ENCODE data around the gene CAMK2B. TPM values are rescaled to one million over a fixed set of nuclear protein-coding genes. Genes with fewer than 3 reads are reported as not detected.
"Not testable (repeated sequence)": the region's sequence is repeated elsewhere in the genome, so short reads cannot be mapped to it uniquely, and the experiment has no call there.

The CAMK2B gene
- polyA plus RNA-seq, 2 of the 4 experiments (the other 2 are of a cell fraction): 0.17 TPM; not detected in 1

DNA sequence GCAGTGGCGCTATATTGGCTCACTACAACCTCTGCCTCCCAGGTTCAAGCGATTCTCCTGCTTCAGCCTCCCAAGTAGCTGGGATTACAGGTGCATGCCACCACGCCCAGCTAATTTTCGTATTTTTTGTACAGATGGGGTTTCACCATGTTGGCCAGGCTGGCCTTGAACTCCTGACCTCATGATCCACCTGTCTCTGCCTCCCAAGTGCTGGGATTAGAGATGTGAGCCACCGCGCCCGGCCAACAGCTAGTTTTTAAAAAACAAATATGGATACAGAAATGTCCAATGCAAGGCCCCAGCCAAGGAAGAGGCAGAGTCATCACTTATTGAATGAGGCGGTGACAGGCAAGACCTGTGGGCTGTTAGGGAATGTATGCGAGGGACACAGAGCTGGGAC is 153.5 kb downstream of the CAMK2B start:
- DNase-seq (ENCODE audit: low read depth in 1 of 2, low spot score in 1 of 2); ATAC-seq; H3K4me1 ChIP-seq; H3K4me2 ChIP-seq; H3K4me3 ChIP-seq; H3K27ac ChIP-seq; FAIRE-seq; H3K9me3 ChIP-seq: not testable (repeated sequence)
- POLR2A ChIA-PET: interaction anchor here (0.6 kb wide), 1 partner anchor 207 kb away, joined by 3 read pairs; no protein-coding TSS in a partner anchor
- WGBS (ENCODE audit: missing lambda C conversion rate): 75% methylated on average over 9 of the region's 9 CpGs
- CTCF ChIA-PET: interaction anchor here (0.7 to 1.5 kb wide), 5 partner anchors 9 to 44 kb away, joined by 3 to 5 read pairs (median 3); no protein-coding TSS in a partner anchor

DNA sequence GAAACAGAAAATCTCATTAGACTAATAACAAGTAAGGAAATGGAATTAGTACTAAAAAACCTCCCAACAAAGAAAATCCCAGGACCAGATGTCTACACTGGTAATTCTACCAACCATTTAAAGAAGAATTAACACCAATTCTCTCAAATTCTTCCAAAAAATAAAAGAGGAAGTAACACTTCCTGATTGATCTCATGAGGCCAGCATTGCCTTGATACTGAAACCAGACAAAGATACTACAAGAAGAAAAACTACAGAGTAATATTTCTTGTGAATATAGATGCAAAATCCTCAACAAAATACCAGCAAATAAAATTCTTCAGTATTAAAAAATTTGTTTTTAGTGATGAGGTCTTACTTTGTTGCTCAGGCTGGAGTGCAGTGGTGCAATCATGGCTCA is 157.5 kb downstream of the CAMK2B start:
- FAIRE-seq: no peak
- CTCF ChIA-PET: interaction anchor here (1.3 kb wide), 1 partner anchor 26 kb away, joined by 3 read pairs; no protein-coding TSS in a partner anchor

More for the DNA sequence above, 157.5 kb downstream of the CAMK2B start:
- ATAC-seq: no peak
- no peak for TF ChIP-seq NPAS2 (CRISPR knock-in tag; IDR thresholded peaks at IDR 0.05; ENCODE audit: borderline replicate concordance)
- no peak for TF ChIP-seq FOXS1 (CRISPR knock-in tag; IDR thresholded peaks at IDR 0.05)
- TF ChIP-seq, protein P1, sequence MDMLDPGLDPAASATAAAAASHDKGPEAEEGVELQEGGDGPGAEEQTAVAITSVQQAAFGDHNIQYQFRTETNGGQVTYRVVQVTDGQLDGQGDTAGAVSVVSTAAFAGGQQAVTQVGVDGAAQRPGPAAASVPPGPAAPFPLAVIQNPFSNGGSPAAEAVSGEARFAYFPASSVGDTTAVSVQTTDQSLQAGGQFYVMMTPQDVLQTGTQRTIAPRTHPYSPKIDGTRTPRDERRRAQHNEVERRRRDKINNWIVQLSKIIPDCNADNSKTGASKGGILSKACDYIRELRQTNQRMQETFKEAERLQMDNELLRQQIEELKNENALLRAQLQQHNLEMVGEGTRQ (IDR thresholded peaks at IDR 0.05): no peak
- no peak for TF ChIP-seq EHF (CRISPR knock-in tag; IDR thresholded peaks at IDR 0.05)
- no peak for TF ChIP-seq ZC3H11A (IDR thresholded peaks at IDR 0.05)
- no peak for TF ChIP-seq PHF8 (IDR thresholded peaks at IDR 0.05; ENCODE audit: borderline replicate concordance, low read depth)
- TF ChIP-seq MAZ (IDR thresholded peaks at IDR 0.05; ENCODE audit: borderline replicate concordance, low read depth, low read length): no peak
- no peak for TF ChIP-seq JUN (IDR thresholded peaks at IDR 0.05)
- no peak for TF ChIP-seq NFE2L2 (conservative IDR thresholded peaks at IDR 0.05; ENCODE audit: low read length)
- no peak for TF ChIP-seq ZNF302 (CRISPR knock-in tag; IDR thresholded peaks at IDR 0.05)
- TF ChIP-seq, protein P2, sequence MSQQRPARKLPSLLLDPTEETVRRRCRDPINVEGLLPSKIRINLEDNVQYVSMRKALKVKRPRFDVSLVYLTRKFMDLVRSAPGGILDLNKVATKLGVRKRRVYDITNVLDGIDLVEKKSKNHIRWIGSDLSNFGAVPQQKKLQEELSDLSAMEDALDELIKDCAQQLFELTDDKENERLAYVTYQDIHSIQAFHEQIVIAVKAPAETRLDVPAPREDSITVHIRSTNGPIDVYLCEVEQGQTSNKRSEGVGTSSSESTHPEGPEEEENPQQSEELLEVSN (IDR thresholded peaks at IDR 0.05; ENCODE audit: borderline replicate concordance, low read depth): no peak
- TF ChIP-seq, protein P3, sequence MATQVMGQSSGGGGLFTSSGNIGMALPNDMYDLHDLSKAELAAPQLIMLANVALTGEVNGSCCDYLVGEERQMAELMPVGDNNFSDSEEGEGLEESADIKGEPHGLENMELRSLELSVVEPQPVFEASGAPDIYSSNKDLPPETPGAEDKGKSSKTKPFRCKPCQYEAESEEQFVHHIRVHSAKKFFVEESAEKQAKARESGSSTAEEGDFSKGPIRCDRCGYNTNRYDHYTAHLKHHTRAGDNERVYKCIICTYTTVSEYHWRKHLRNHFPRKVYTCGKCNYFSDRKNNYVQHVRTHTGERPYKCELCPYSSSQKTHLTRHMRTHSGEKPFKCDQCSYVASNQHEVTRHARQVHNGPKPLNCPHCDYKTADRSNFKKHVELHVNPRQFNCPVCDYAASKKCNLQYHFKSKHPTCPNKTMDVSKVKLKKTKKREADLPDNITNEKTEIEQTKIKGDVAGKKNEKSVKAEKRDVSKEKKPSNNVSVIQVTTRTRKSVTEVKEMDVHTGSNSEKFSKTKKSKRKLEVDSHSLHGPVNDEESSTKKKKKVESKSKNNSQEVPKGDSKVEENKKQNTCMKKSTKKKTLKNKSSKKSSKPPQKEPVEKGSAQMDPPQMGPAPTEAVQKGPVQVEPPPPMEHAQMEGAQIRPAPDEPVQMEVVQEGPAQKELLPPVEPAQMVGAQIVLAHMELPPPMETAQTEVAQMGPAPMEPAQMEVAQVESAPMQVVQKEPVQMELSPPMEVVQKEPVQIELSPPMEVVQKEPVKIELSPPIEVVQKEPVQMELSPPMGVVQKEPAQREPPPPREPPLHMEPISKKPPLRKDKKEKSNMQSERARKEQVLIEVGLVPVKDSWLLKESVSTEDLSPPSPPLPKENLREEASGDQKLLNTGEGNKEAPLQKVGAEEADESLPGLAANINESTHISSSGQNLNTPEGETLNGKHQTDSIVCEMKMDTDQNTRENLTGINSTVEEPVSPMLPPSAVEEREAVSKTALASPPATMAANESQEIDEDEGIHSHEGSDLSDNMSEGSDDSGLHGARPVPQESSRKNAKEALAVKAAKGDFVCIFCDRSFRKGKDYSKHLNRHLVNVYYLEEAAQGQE (IDR thresholded peaks at IDR 0.05): no peak
- TF ChIP-seq CHD2 (IDR thresholded peaks at IDR 0.05; ENCODE audit: low read length, partially characterized antibody): no peak
- TF ChIP-seq, protein P4, sequence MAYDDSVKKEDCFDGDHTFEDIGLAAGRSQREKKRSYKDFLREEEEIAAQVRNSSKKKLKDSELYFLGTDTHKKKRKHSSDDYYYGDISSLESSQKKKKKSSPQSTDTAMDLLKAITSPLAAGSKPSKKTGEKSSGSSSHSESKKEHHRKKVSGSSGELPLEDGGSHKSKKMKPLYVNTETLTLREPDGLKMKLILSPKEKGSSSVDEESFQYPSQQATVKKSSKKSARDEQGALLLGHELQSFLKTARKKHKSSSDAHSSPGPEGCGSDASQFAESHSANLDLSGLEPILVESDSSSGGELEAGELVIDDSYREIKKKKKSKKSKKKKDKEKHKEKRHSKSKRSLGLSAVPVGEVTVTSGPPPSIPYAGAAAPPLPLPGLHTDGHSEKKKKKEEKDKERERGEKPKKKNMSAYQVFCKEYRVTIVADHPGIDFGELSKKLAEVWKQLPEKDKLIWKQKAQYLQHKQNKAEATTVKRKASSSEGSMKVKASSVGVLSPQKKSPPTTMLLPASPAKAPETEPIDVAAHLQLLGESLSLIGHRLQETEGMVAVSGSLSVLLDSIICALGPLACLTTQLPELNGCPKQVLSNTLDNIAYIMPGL (CRISPR knock-in tag; IDR thresholded peaks at IDR 0.05; ENCODE audit: borderline replicate concordance): no peak
- TF ChIP-seq FOSB (CRISPR knock-in tag; IDR thresholded peaks at IDR 0.05): no peak
- TF ChIP-seq HDAC2 (IDR thresholded peaks at IDR 0.05): no peak
- TF ChIP-seq RARB (CRISPR knock-in tag; IDR thresholded peaks at IDR 0.05): no peak
- no peak for TF ChIP-seq EP300 (IDR thresholded peaks at IDR 0.05)
- TF ChIP-seq POLR2A (IDR thresholded peaks at IDR 0.05; ENCODE audit: low read length): no peak
- no peak for TF ChIP-seq HOXB5 (CRISPR knock-in tag; IDR thresholded peaks at IDR 0.05)
- no peaks in the 10 kb centered on the region for H3K4me1 ChIP-seq
- no peak overlapping the region for H3K27ac ChIP-seq
- H3K9me3 ChIP-seq: no peaks in the 10 kb centered on the region
- H3K4me3 ChIP-seq: no peak overlapping the region
- DNase-seq (ENCODE audit: low read depth in 1 of 2, low spot score in 1 of 2): no peak
- H3K4me2 ChIP-seq: no peak overlapping the region
- POLR2A ChIA-PET: no interaction called here

Other genes starting within 250 kb of the CAMK2B start
- gene POLM, start 243.1 kb downstream of the CAMK2B start, polyA plus RNA-seq (2011; rRNA removed): 4.6 and 6.4 TPM in 2 replicates
- gene POLM, start 243.1 kb downstream of the CAMK2B start, polyA plus RNA-seq (2017; fragmentation: RNase III; extraction: RNeasy Plus Mini Kit Qiagen cat#74134 plus additional on column Dnase treatment): 5.5 to 7.3 TPM (median 6.6 TPM) in 3 replicates
- not detected in 2 replicates for gene AEBP1, start 221.2 kb downstream of the CAMK2B start, polyA plus RNA-seq (2011; rRNA removed)
- not detected in 3 replicates for gene AEBP1, start 221.2 kb downstream of the CAMK2B start, polyA plus RNA-seq (2017; fragmentation: RNase III; extraction: RNeasy Plus Mini Kit Qiagen cat#74134 plus additional on column Dnase treatment)
- 126 and 132 TPM in 2 replicates for gene POLD2, start 202.0 kb downstream of the CAMK2B start, polyA plus RNA-seq (2011; rRNA removed)
- 138 TPM in 3 replicates for gene POLD2, start 202.0 kb downstream of the CAMK2B start, polyA plus RNA-seq (2017; fragmentation: RNase III; extraction: RNeasy Plus Mini Kit Qiagen cat#74134 plus additional on column Dnase treatment)
- gene MYL7, start 184.3 kb downstream of the CAMK2B start, polyA plus RNA-seq (2011; rRNA removed): not detected in 2 replicates
- gene MYL7, start 184.3 kb downstream of the CAMK2B start, polyA plus RNA-seq (2017; fragmentation: RNase III; extraction: RNeasy Plus Mini Kit Qiagen cat#74134 plus additional on column Dnase treatment): not detected in 3 replicates
- gene GCK, start 136.2 kb downstream of the CAMK2B start, polyA plus RNA-seq (2011; rRNA removed): not detected in 2 replicates
- gene GCK, start 136.2 kb downstream of the CAMK2B start, polyA plus RNA-seq (2017; fragmentation: RNase III; extraction: RNeasy Plus Mini Kit Qiagen cat#74134 plus additional on column Dnase treatment): 0.12 TPM in 1 of 3 replicates, not detected in the others
- 113 and 142 TPM in 2 replicates for gene YKT6, start 124.6 kb downstream of the CAMK2B start, polyA plus RNA-seq (2011; rRNA removed)
- 130 to 133 TPM (median 130 TPM) in 3 replicates for gene YKT6, start 124.6 kb downstream of the CAMK2B start, polyA plus RNA-seq (2017; fragmentation: RNase III; extraction: RNeasy Plus Mini Kit Qiagen cat#74134 plus additional on column Dnase treatment)
- gene NUDCD3, start 165.1 kb upstream of the CAMK2B start, polyA plus RNA-seq (2011; rRNA removed): 66.3 and 84.2 TPM in 2 replicates
- 41.7 to 44.3 TPM (median 42.8 TPM) in 3 replicates for gene NUDCD3, start 165.1 kb upstream of the CAMK2B start, polyA plus RNA-seq (2017; fragmentation: RNase III; extraction: RNeasy Plus Mini Kit Qiagen cat#74134 plus additional on column Dnase treatment)
- gene NPC1L1, start 215.7 kb upstream of the CAMK2B start, polyA plus RNA-seq (2011; rRNA removed): 0.06 and 0.12 TPM in 2 replicates
- 0.01 to 0.04 TPM (median 0.03 TPM) in 3 replicates for gene NPC1L1, start 215.7 kb upstream of the CAMK2B start, polyA plus RNA-seq (2017; fragmentation: RNase III; extraction: RNeasy Plus Mini Kit Qiagen cat#74134 plus additional on column Dnase treatment)
- 96.1 and 108 TPM in 2 replicates for gene DDX56, start 248.3 kb upstream of the CAMK2B start, polyA plus RNA-seq (2011; rRNA removed)
- gene DDX56, start 248.3 kb upstream of the CAMK2B start, polyA plus RNA-seq (2017; fragmentation: RNase III; extraction: RNeasy Plus Mini Kit Qiagen cat#74134 plus additional on column Dnase treatment): 93.4 to 100 TPM (median 97.7 TPM) in 3 replicates